Measurements from ENCODE around the gene DCAF4.
"Not testable (repeated sequence)": the region's sequence is repeated elsewhere in the genome, so short reads cannot be mapped to it uniquely, and the experiment has no call there.

The DCAF4 gene

GRCh38 chr14:72932893-72933292 lies 6.6 kb downstream of the DCAF4 start:
- DNase-seq (ENCODE audit: low read depth, low spot score): no peak

GRCh38 chr14:72939630-72940029 lies 13.4 kb downstream of the DCAF4 start:
- DNase-seq (ENCODE audit: low read depth, low spot score): no peak

- no peak for DNase-seq (ENCODE audit: low read depth, low spot score)
These were observed 15.2 kb downstream of the DCAF4 start for GRCh38 chr14:72941286-72941985.

- no peak for DNase-seq (ENCODE audit: low read depth, low spot score)
These were observed 16.7 kb downstream of the DCAF4 start for GRCh38 chr14:72942934-72943333.

GRCh38 chr14:72943876-72944430 lies 17.7 kb downstream of the DCAF4 start:
- no peak for DNase-seq (ENCODE audit: low read depth, low spot score)

GRCh38 chr14:72945356-72946027 lies 19.2 kb downstream of the DCAF4 start:
- DNase-seq (ENCODE audit: low read depth, low spot score): no peak

- peak; percentile 50 for DNase-seq (ENCODE audit: low read depth, low spot score)
These were observed 20.2 kb downstream of the DCAF4 start for GRCh38 chr14:72946491-72946890.

- DNase-seq (ENCODE audit: low read depth, low spot score): no peak
These were observed 21.3 kb downstream of the DCAF4 start for GRCh38 chr14:72947366-72948160.

GRCh38 chr14:72948481-72949138 lies 22.3 kb downstream of the DCAF4 start:
- DNase-seq (ENCODE audit: low read depth, low spot score): no peak

GRCh38 chr14:72952171-72952570 lies 25.9 kb downstream of the DCAF4 start:
- DNase-seq (ENCODE audit: low read depth, low spot score): no peak

- not testable (repeated sequence) for DNase-seq (ENCODE audit: low read depth, low spot score)
These were observed 30.5 kb downstream of the DCAF4 start for GRCh38 chr14:72956741-72957140.

- DNase-seq (ENCODE audit: low read depth, low spot score): no peak
These were observed 30.9 kb downstream of the DCAF4 start for GRCh38 chr14:72957213-72957612.

GRCh38 chr14:72958548-72958947 lies 32.3 kb downstream of the DCAF4 start:
- no peak for DNase-seq (ENCODE audit: low read depth, low spot score)

- DNase-seq (ENCODE audit: low read depth, low spot score): not testable (repeated sequence)
These were observed 34.8 kb downstream of the DCAF4 start for GRCh38 chr14:72961016-72961415.

- DNase-seq (ENCODE audit: low read depth, low spot score): no peak
These were observed 35.5 kb downstream of the DCAF4 start for GRCh38 chr14:72961579-72962335.

- peak; percentile 32 for DNase-seq (ENCODE audit: low read depth, low spot score)
These were observed 36.1 kb downstream of the DCAF4 start for GRCh38 chr14:72962336-72962754.

GRCh38 chr14:72962829-72963312 lies 36.6 kb downstream of the DCAF4 start:
- DNase-seq (ENCODE audit: low read depth, low spot score): no peak

GRCh38 chr14:72965249-72965648 lies 39.0 kb downstream of the DCAF4 start:
- DNase-seq (ENCODE audit: low read depth, low spot score): no peak

- DNase-seq (ENCODE audit: low read depth, low spot score): no peak
These were observed 39.8 kb downstream of the DCAF4 start for GRCh38 chr14:72966038-72966437.

- no peak for DNase-seq (ENCODE audit: low read depth, low spot score)
These were observed 42.1 kb downstream of the DCAF4 start for GRCh38 chr14:72968316-72968715.
